Measurements from ENCODE around the gene LMNB1.

GRCh38 chr5:126883564-126884245, 106.8 kb downstream of the LMNB1 start:
- TF ChIP-seq CTCF (IDR thresholded peaks at IDR 0.05) (no peak), POLR2A (IDR thresholded peaks at IDR 0.05) (no peak)
